ENCODE data around the gene EXTL2.
"Not testable (repeated sequence)": the region's sequence is repeated elsewhere in the genome, so short reads cannot be mapped to it uniquely, and the experiment has no call there.

EXTL2 gene

GRCh38 chr1:100855116-100855515 lies 39.5 kb downstream of the EXTL2 start:
- DNase-seq (ENCODE audit: low read depth) = not testable (repeated sequence)

GRCh38 chr1:100852976-100853375 lies 41.7 kb downstream of the EXTL2 start:
- DNase-seq (ENCODE audit: low read depth) = no peak

- no peak for DNase-seq (ENCODE audit: low read depth)
These were observed 42.9 kb downstream of the EXTL2 start for GRCh38 chr1:100851726-100852125.

GRCh38 chr1:100847361-100848082 lies 47.1 kb downstream of the EXTL2 start:
- DNase-seq (ENCODE audit: low read depth) = no peak

GRCh38 chr1:100843160-100843559 lies 51.5 kb downstream of the EXTL2 start:
- not testable (repeated sequence) for DNase-seq (ENCODE audit: low read depth)

- DNase-seq (ENCODE audit: low read depth) = no peak
These were observed 58.5 kb downstream of the EXTL2 start for GRCh38 chr1:100835866-100836842.

GRCh38 chr1:100834777-100835660 lies 59.6 kb downstream of the EXTL2 start:
- DNase-seq (ENCODE audit: low read depth) = no peak

GRCh38 chr1:100832694-100833428 lies 61.8 kb downstream of the EXTL2 start:
- DNase-seq (ENCODE audit: low read depth) = no peak

GRCh38 chr1:100825666-100826065 lies 69.0 kb downstream of the EXTL2 start:
- not testable (repeated sequence) for DNase-seq (ENCODE audit: low read depth)
